GM21381 (cell line): ENCODE data around the gene AGPAT2.

Experiments used
- ATAC-seq: cut with Tn5 transposase; IDR thresholded peaks from one replicate; pipeline ENCODE4 v1.9.1; 2021; ENCODE audit warnings: mild to moderate bottlenecking, moderate library complexity; ENCODE audit not compliant: unreplicated experiment

Gene AGPAT2

GRCh38 chr9:136665111-136665703 lies 22.1 kb downstream of the AGPAT2 start:
- ATAC-seq, result no peak

GRCh38 chr9:136664000-136664915 lies 23.0 kb downstream of the AGPAT2 start:
- ATAC-seq, result no peak

GRCh38 chr9:136662656-136663581 lies 24.3 kb downstream of the AGPAT2 start, which contains the start of gene EGFL7:
Gene EGFL7, plus strand, starts transcription at chr9:136662916. Its CDS starts 5,367 bp downstream, at chr9:136668283.
- no peak for ATAC-seq

GRCh38 chr9:136662326-136662655 lies 25.0 kb downstream of the AGPAT2 start:
- no peak for ATAC-seq

- ATAC-seq, result no peak
Measured at GRCh38 chr9:136661641-136662325, 25.5 kb downstream of the AGPAT2 start.

- no peak for ATAC-seq
Measured at GRCh38 chr9:136660971-136661550, 26.2 kb downstream of the AGPAT2 start.

- ATAC-seq, result no peak
Measured at GRCh38 chr9:136659861-136660784, 27.1 kb downstream of the AGPAT2 start.

- no peak for ATAC-seq
Measured at GRCh38 chr9:136658849-136659535, 28.3 kb downstream of the AGPAT2 start.

GRCh38 chr9:136657974-136658848 lies 29.0 kb downstream of the AGPAT2 start:
- no peak for ATAC-seq

- ATAC-seq, result no peak
Measured at GRCh38 chr9:136656795-136657611, 30.3 kb downstream of the AGPAT2 start.

- no peak for ATAC-seq
Measured at GRCh38 chr9:136656183-136656738, 31.0 kb downstream of the AGPAT2 start.

- ATAC-seq, result no peak
Measured at GRCh38 chr9:136655536-136656182, 31.6 kb downstream of the AGPAT2 start.

- no peak for ATAC-seq
Measured at GRCh38 chr9:136654820-136655535, 32.3 kb downstream of the AGPAT2 start.

GRCh38 chr9:136653323-136654079 lies 33.8 kb downstream of the AGPAT2 start:
- no peak for ATAC-seq

- ATAC-seq, result no peak
Measured at GRCh38 chr9:136651860-136652259, 35.4 kb downstream of the AGPAT2 start.
